GM21423 (cell line): Measurements from ENCODE around the gene VNN1.
"Not testable (repeated sequence)": the region's sequence is repeated elsewhere in the genome, so short reads cannot be mapped to it uniquely, and the experiment has no call there.

Experiments
- ATAC-seq: cut with Tn5 transposase; IDR thresholded peaks from one replicate; pipeline ENCODE4 v1.9.1; 2021; ENCODE audit warnings: mild to moderate bottlenecking, moderate library complexity; ENCODE audit not compliant: unreplicated experiment

Gene VNN1

DNA sequence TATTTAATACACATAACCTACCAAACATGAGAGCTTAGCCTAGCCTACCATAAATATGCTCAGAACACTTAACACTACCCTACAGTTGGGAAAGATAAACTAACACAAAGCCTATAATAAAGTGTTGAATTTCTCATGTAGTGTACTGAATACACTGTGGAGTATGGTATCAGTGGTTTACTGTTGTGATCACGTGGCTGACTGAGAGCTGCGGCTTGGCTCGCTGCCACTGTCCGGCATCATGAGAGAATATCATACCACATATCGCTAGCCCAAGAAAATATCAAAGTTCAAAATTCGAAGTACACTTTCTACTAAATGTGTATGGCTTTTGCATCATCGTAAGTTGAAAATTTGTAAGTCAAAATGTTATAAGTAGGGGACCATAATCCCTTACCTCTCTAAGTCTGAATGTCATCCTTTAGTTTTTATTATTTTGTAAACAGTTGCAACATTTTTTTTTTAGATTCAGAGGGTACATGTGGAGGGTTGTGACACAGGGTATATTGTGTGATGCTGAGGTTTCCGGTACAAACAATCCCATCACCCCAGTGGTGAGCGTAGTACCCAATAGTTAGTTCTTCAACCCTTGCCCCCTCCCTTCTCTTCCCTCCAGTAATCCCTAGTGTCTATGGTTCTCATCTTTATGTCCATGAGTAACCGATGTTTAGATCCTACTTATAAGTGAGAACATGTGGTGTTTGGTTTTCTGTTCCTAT lies 40.3 kb downstream of the VNN1 start:
- no peak for ATAC-seq

DNA sequence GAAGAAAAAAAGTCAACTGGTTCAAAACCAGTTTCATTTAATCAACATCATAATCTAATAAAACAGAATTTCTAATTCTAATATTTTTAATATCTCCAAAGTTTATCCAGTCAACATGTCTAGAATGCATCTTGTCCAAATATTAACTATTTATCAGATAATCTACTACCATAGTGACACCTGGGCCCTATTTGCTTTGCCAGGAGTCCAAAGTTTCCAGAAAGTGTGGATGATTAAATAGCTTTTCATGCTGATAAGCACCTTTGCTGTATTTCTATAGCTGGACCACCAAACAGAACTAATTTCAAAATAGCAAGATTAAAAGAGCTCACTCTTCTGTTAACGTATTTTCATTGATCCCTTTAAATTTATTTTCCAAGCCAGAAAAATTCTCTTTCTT lies 42.6 kb downstream of the VNN1 start:
- no peak for ATAC-seq

DNA sequence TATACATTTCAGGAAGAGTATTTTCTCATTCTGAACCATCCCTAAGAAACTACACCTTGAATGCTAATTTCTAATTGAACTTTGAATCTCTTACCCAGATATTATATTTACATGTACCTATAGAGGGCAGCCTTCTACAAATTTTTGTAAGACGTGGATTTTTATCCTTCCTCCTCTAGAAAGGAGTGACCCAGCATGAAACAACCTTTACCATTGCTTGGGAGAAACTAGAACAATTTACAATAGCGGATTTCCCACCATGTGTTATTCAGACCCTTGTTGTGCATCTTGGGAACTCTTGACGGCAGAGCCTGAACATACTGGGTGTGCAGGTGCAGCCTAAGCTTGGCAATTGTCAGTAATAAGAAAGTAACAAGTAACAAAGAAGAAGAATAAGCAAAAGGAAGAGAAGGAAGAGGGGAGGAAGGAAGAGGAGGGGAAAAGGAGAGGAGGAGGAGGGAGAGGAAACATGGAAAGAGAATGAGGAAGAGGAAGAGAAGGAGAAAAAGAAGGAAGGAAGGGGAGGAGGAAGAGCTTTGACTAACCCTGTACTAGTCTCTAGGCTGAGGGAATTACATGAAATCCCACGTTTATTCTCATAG lies 44.1 kb downstream of the VNN1 start:
- peak; percentile 58 for ATAC-seq

GRCh38 chr6:132666118-132666517 lies 47.7 kb downstream of the VNN1 start:
- ATAC-seq, result no peak

- no peak for ATAC-seq
Observed at GRCh38 chr6:132664309-132665034, 49.4 kb downstream of the VNN1 start.

DNA sequence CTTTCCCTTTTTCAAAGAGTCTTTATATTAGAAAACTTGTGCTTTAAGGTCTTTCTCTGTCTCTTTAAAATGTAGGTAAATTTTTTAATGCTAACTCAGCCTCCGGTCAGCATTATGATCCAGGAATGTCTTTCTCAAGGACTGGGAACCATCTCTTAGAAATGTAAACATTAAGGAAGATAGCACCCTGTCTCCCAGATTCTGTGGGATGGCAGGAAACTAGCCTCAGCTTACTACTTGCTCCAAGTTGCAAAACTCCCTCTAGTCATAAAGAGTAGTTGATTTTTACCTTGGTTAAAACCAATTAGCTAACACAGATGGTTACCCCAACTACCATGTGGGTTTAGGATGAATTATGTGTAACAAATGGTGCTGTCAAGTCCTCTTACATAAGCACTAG lies 50.2 kb downstream of the VNN1 start:
- no peak for ATAC-seq

DNA sequence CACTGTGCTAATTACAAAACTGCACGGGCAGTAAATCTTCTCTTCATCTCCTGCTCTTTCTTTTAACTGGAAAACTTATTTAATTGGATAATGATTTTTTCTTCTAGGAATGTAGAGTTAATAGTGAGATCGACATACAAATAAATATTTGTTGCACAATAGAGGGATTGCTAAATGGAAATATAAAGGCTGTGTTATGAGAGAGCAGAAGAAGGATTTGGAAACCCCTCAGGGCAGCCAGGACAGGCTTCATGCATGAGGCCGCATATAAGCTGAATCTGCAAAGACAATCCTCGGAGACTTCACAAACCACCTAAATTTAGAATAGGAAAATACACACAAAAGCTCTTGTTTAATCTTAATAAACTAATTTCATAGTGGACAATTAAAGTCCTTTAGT lies 51.9 kb downstream of the VNN1 start:
- no peak for ATAC-seq

DNA sequence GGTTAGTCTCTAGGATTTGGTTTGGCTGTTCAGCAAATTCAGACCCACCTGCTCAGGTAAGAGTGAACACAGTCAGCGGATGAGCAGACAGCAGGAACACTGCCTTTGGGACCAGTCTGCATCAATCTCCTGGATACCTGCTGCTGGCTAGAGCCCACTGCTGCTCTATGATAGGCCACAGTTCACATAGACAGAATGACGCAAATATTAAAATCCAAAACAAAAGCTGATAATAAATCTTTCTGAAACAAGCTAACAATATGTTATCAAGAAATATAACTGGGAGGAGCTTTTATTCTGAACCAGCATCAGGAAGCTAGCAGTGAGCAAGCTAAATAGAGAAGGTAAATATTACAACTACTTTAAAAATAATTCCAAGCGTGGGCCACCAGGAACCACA lies 54.8 kb downstream of the VNN1 start, which contains the start of gene TAAR1:
Gene TAAR1, minus strand, starts transcription at position 101 of the 400 bp plus-strand sequence. CDS start 13,179 bp downstream, outside the sequence.
- no peak for ATAC-seq

DNA sequence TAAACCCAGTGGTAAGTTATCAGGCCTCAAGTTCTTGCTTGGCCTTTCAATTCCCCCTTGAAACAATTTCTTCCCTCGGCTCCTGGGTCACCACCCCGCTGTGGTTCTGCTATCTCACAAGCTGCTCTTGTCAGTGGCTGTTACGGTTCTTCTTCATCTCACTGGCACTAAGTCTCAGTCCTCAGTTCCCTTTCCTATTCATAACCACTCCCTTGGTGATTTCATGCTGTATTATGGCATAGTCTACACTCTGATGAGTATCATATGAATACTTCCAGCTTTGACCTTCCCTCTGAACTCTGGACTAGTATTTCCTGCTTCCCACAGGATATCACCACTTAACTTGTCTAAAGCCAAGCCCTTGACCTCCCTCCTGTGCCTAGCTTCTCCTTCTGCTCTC lies 62.8 kb downstream of the VNN1 start:
- ATAC-seq, result peak; percentile 42

GRCh38 chr6:132650429-132650828 lies 63.4 kb downstream of the VNN1 start:
- ATAC-seq, result no peak

DNA sequence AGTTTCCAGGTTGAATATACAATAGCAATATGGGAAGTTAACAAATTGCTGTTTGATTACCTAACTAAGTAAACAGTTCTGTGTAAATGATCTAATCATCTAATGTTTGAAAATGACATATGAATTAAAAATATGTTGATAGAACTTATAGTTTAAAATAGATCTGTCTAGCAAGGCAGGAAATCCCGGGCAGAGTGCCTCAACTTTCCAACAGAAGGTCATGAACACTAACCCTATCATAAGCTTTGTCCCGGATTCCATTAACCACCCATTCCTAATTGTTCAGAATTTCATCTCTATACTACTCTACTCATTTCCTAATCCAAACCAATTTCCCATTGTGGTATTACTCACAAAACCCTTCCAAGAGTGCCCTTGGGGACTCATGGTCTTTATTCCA lies 65.0 kb downstream of the VNN1 start:
- no peak for ATAC-seq

- ATAC-seq, result peak; percentile 76
Observed at GRCh38 chr6:132648356-132648755, 65.5 kb downstream of the VNN1 start.

DNA sequence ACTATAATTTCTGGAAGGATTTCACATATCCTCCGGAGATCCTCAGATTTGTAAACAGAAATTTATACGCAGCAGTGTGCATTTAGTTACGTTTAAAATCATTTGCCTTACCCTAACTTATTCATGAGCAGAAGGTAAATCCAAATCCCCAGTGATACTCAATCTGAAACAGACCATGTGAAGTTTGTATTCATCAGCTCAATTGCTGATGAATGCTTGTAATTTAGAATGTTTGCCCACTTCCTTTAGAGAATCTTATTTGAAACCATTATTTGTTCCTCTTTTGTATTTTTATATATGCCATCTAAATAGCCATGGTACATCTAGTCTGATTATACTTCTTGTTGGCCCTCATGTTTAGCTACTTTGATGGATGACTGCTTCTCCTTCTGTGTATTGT lies 70.3 kb downstream of the VNN1 start:
- no peak for ATAC-seq

DNA sequence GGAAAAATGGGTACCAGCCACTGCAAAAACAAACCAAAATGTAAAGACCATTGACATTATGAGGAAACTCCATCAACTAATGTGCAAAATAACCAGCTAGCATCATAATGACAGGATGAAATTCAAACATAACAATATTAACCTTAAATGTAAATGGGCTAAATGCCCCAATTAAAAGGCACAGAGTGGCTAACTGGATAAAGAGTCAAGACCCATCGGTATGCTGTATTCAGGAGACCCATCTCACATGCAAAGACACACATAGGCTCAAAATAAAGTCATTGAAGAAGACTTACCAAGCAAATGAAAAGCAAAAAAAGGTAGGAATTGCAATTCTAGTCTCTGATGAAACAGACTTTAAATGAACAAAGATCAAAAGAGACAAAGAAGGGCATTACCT lies 76.7 kb downstream of the VNN1 start:
- not testable (repeated sequence) for ATAC-seq

- ATAC-seq, result not testable (repeated sequence)
Observed at GRCh38 chr6:132635906-132636305, 77.9 kb downstream of the VNN1 start.

DNA sequence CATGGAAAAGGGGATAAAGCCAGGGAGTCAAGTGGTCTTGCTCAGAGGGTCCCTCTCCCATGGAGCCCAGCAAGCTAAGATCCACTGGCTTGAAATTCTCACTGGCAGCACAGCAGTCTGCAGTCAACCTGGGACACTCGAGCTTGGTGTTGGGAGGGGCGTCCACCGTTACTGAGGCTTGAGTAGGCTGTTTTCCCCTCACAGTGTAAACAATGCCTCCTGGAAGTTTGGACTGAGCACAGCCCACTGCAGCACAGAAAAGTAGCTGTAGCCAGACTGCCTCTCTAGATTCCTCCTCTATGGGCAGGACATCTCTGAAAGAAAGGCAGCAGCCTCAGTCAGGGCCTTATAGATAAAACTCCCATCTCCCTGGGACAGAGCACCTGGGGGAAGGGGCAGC lies 78.6 kb downstream of the VNN1 start:
- not testable (repeated sequence) for ATAC-seq

GRCh38 chr6:132634796-132635195 lies 79.1 kb downstream of the VNN1 start:
- ATAC-seq, result no peak

- no peak for ATAC-seq
Observed at GRCh38 chr6:132633362-132633761, 80.5 kb downstream of the VNN1 start.
